Astrocyte (in vitro differentiated cells and primary cell): Measurements from ENCODE around the gene ZNF716. TPM values are rescaled to one million over a fixed set of nuclear protein-coding genes. Genes with fewer than 3 reads are reported as not detected.
"Not testable (repeated sequence)": the region's sequence is repeated elsewhere in the genome, so short reads cannot be mapped to it uniquely, and the experiment has no call there.

Experiments
- DNase-seq: peaks from one replicate; pipeline ENCODE4 v3.0.0-alpha.2; 2010; ENCODE audit warnings: low read depth
- FAIRE-seq: peaks from 2 replicates; lab custom pipeline; 2011; peaks lifted over from hg19 to GRCh38; lab: Jason Lieb, UNC
- H2AFZ ChIP-seq: 2 replicates; pipeline ENCODE4 v1.6.0; 2012; ENCODE audit warnings: low read depth, low read length, inconsistent platforms
- H3K27ac ChIP-seq: 2 replicates; pipeline ENCODE4 v1.5.1; 2011; ENCODE audit warnings: low read depth, low read length, inconsistent platforms
- H3K27me3 ChIP-seq: 2 replicates; pipeline ENCODE4 v1.6.0; 2011; ENCODE audit warnings: low read length, inconsistent platforms; ENCODE audit not compliant: insufficient read depth
- H3K36me3 ChIP-seq: 2 replicates; pipeline ENCODE4 v1.5.1; 2011; ENCODE audit warnings: low read length, inconsistent platforms; ENCODE audit not compliant: insufficient read depth
- H3K4me1 ChIP-seq: 2 replicates; pipeline ENCODE4 v1.5.1; 2011; ENCODE audit warnings: low read length, inconsistent platforms; ENCODE audit not compliant: insufficient read depth
- H3K4me2 ChIP-seq: 2 replicates; pipeline ENCODE4 v1.6.0; 2012; ENCODE audit warnings: low read length, inconsistent platforms
- H3K4me3 ChIP-seq: 2 replicates; pipeline ENCODE4 v1.5.1; 2011; ENCODE audit warnings: low read depth, mild to moderate bottlenecking, low read length, inconsistent platforms; ENCODE audit not compliant: insufficient read depth
- H3K79me2 ChIP-seq: 2 replicates; pipeline ENCODE4 v1.6.0; 2012; ENCODE audit warnings: mild to moderate bottlenecking, low read length, inconsistent platforms; ENCODE audit not compliant: insufficient read depth
- H3K9ac ChIP-seq: 2 replicates; pipeline ENCODE4 v1.6.0; 2012; ENCODE audit warnings: mild to moderate bottlenecking, low read length, inconsistent platforms
- H3K9me3 ChIP-seq: 2 replicates; pipeline ENCODE4 v1.5.1; 2012; ENCODE audit warnings: low read depth, mild to moderate bottlenecking, low read length, inconsistent platforms; ENCODE audit not compliant: insufficient read depth
- H4K20me1 ChIP-seq: 2 replicates; pipeline ENCODE4 v1.6.0; 2012; ENCODE audit warnings: low read length, inconsistent platforms; ENCODE audit not compliant: insufficient read depth
- H3K27ac Mint-ChIP-seq: one replicate; pipeline ENCODE4 v1.8.0; 2021; ENCODE audit warnings: mild to moderate bottlenecking, mixed read lengths; ENCODE audit not compliant: unreplicated experiment
- H3K27me3 Mint-ChIP-seq: one replicate; pipeline ENCODE4 v1.8.0; 2021; ENCODE audit warnings: low read depth, mixed read lengths; ENCODE audit not compliant: unreplicated experiment
- H3K36me3 Mint-ChIP-seq: one replicate; pipeline ENCODE4 v1.8.0; 2021; ENCODE audit warnings: low read depth, mixed read lengths; ENCODE audit not compliant: unreplicated experiment
- H3K4me1 Mint-ChIP-seq: one replicate; pipeline ENCODE4 v1.8.0; 2021; ENCODE audit warnings: low read depth, mixed read lengths; ENCODE audit not compliant: unreplicated experiment
- H3K4me3 Mint-ChIP-seq: one replicate; pipeline ENCODE4 v1.8.0; 2021; ENCODE audit warnings: mild to moderate bottlenecking, moderate library complexity, mixed read lengths; ENCODE audit not compliant: unreplicated experiment
- H3K9me3 Mint-ChIP-seq: one replicate; pipeline ENCODE4 v1.8.0; 2021; ENCODE audit warnings: mild to moderate bottlenecking, mixed read lengths; ENCODE audit not compliant: unreplicated experiment
- CTCF ChIP-seq: IDR thresholded peaks from 2 replicates; pipeline ENCODE4 v1.5.1; 2011; ENCODE audit warnings: low read depth, mild to moderate bottlenecking, inconsistent platforms, low read length, moderate library complexity; ENCODE audit not compliant: insufficient read depth
- EZH2 ChIP-seq: IDR thresholded peaks from 2 replicates; pipeline ENCODE4 v1.6.1; 2012; ENCODE audit warnings: mild to moderate bottlenecking, low read length, inconsistent platforms; ENCODE audit not compliant: insufficient read depth
- total RNA-seq: library from RNA; stranded (reverse); gene quantifications from 2 replicates; pipeline ENCODE4 v1.2.1, GENCODE V29; 2021

Gene ZNF716
- total RNA-seq, 1 donor from 2014 or later: not detected

GRCh38 chr7:57487957-57488356 lies 38.0 kb downstream of the ZNF716 start:
- DNase-seq: no peak
- Mint-ChIP-seq H3K4me1 (no peaks in the 10 kb centered on the region), H3K36me3 (no peaks in the 10 kb centered on the region), H3K27ac (no peak overlapping the region), H3K27me3 (no peaks in the 10 kb centered on the region), H3K9me3 (peaks cover 8% of the 10 kb centered on the region), H3K4me3 (no peak overlapping the region)
- H3K27me3 ChIP-seq: no peaks in the 10 kb centered on the region
- no peaks in the 10 kb centered on the region for H3K36me3 ChIP-seq
- FAIRE-seq: no peak
- peaks cover 49% of the 10 kb centered on the region for H3K9me3 ChIP-seq
- H4K20me1 ChIP-seq: no peaks in the 10 kb centered on the region
- no peak overlapping the region for H3K4me2 ChIP-seq
- H3K27ac ChIP-seq: no peak overlapping the region
- H3K79me2 ChIP-seq: no peaks in the 10 kb centered on the region
- no peaks in the 10 kb centered on the region for H3K4me1 ChIP-seq
- H3K9ac ChIP-seq: no peak overlapping the region
- H2AFZ ChIP-seq: no peak overlapping the region
- H3K4me3 ChIP-seq: no peak overlapping the region
- TF ChIP-seq EZH2: no peak
- no peak for TF ChIP-seq CTCF

- H4K20me1 ChIP-seq, H3K9me3 Mint-ChIP-seq, FAIRE-seq, H3K36me3 ChIP-seq, H2AFZ ChIP-seq, H3K27ac ChIP-seq, H3K4me3 ChIP-seq, H3K79me2 ChIP-seq, DNase-seq, H3K9ac ChIP-seq, H3K4me1 ChIP-seq, H3K4me3 Mint-ChIP-seq, H3K36me3 Mint-ChIP-seq, H3K27me3 ChIP-seq, H3K4me1 Mint-ChIP-seq, H3K27ac Mint-ChIP-seq, H3K27me3 Mint-ChIP-seq, H3K4me2 ChIP-seq: not testable (repeated sequence)
- peaks cover 33% of the 10 kb centered on the region for H3K9me3 ChIP-seq
Measured at GRCh38 chr7:57495111-57495510, 45.1 kb downstream of the ZNF716 start.

- Histone ChIP-seq H3K36me3 (no peaks in the 10 kb centered on the region), H2AFZ (no peak overlapping the region), H3K27me3 (no peaks in the 10 kb centered on the region), H3K27ac (no peak overlapping the region), H3K9ac (no peak overlapping the region), H4K20me1 (no peaks in the 10 kb centered on the region), H3K4me2 (no peak overlapping the region), H3K4me1 (no peaks in the 10 kb centered on the region), H3K9me3 (peaks cover 29% of the 10 kb centered on the region), H3K4me3 (no peak overlapping the region), H3K79me2 (no peaks in the 10 kb centered on the region)
- Mint-ChIP-seq H3K4me3 (no peak overlapping the region), H3K4me1 (no peaks in the 10 kb centered on the region), H3K36me3 (no peaks in the 10 kb centered on the region), H3K27me3 (no peaks in the 10 kb centered on the region), H3K9me3 (peaks cover 6% of the 10 kb centered on the region), H3K27ac (no peak overlapping the region)
- FAIRE-seq (no peak), DNase-seq (no peak)
- TF ChIP-seq EZH2 (no peak), CTCF (no peak)
Measured at GRCh38 chr7:57496395-57496794, 46.4 kb downstream of the ZNF716 start.
